Aorta (tissue), 5 donors: ENCODE results near the gene MET. TPM values are rescaled to one million over a fixed set of nuclear protein-coding genes. Genes with fewer than 3 reads are reported as not detected.

Source experiments
- ATAC-seq: fragments of 200-7000 bp; cut with Tn5 transposase; one replicate; pipeline ENCODE4 v1.9.1; 2022; ENCODE audit warnings: moderate library complexity; ENCODE audit not compliant: low FRiP score
- DNase-seq, 2 donors: peaks; one replicate each; pipeline ENCODE4 v3.0.0-alpha.2; 2020
- H3K27ac ChIP-seq, 2 donors: one replicate each; pipeline ENCODE4 v1.5.1; 2013; ENCODE audit warnings: low read length in 2 of 2, mild to moderate bottlenecking in 2 of 2, moderate library complexity in 2 of 2, control low read depth in 1 of 2, inconsistent platforms in 1 of 2, low read depth in 1 of 2
- H3K27me3 ChIP-seq, 2 donors: one replicate each; pipeline ENCODE4 v1.6.1; 2013; ENCODE audit warnings: control low read depth in 1 of 2, low read length in 1 of 2, mild to moderate bottlenecking in 1 of 2, moderate library complexity in 1 of 2; ENCODE audit not compliant: insufficient read depth in 2 of 2, control insufficient read depth in 1 of 2
- H3K36me3 ChIP-seq, 2 donors: one replicate each; pipeline ENCODE4 v1.6.1; 2013; ENCODE audit warnings: control low read depth in 1 of 2, low read length in 1 of 2, mild to moderate bottlenecking in 1 of 2; ENCODE audit not compliant: insufficient read depth in 2 of 2, control insufficient read depth in 1 of 2
- H3K4me1 ChIP-seq, 2 donors: one replicate each; pipeline ENCODE4 v1.6.1; 2013; ENCODE audit warnings: low read length in 2 of 2, control low read depth in 1 of 2, mild to moderate bottlenecking in 1 of 2, moderate library complexity in 1 of 2; ENCODE audit not compliant: insufficient read depth in 2 of 2, control insufficient read depth in 1 of 2
- H3K4me3 ChIP-seq, 2 donors: one replicate each; pipeline ENCODE4 v1.5.1; 2013; ENCODE audit warnings: low read length in 2 of 2, control low read depth in 1 of 2, mild to moderate bottlenecking in 1 of 2
- H3K9me3 ChIP-seq: one replicate; pipeline ENCODE4 v1.6.1; 2013; ENCODE audit warnings: mild to moderate bottlenecking, low read length; ENCODE audit not compliant: control insufficient read depth
- WGBS, 2 donors: extraction: QIAGEN DNeasy Blood & Tissue Kit; methylation state at CpG; one replicate each; pipeline ENCODE4 v1.1.7; 2013; 5-methylcytosine and 5-hydroxymethylcytosine counted together
- intact Hi-C, 2 donors: fragments of 100-400 bp; cut with DNase I; formaldehyde crosslinking; loops; one replicate each; pipeline versions ENCODE4 v1.14.2 to v1.15.0; 2022
- polyA plus RNA-seq, 2 donors: library from polyadenylated mRNA; stranded (reverse); fragments of 200-250 nt; gene quantifications; one replicate each; pipeline ENCODE4 v1.2.3, GENCODE V29; 2013
- total RNA-seq, 2 donors: library from RNA; stranded (reverse); fragmentation: NEBNext Ultra II Directional; extraction: Animal tissue kit (Norgen Biotek cat#: 25700); gene quantifications; one replicate each; pipeline ENCODE4 v1.2.1, GENCODE V29; 2021
- donor health status: healthy with polysubstance abuse.
- donor health status: Bipolar disorder and iron deficiency.
- donor health status: DM: no; HTN: no; CAD: no.
- donor health status: DM: no; HTN: no; CAD: no.
- donor health status: DM: yes; HTN: yes; CAD: no.

MET gene
- total and polyA plus RNA-seq, 4 donors = 0.79 to 24.6 (median 9.3) TPM

GRCh38 chr7:116828281-116828680 is 156.3 kb downstream of the MET start:
- no peak for ATAC-seq
- H3K27me3 ChIP-seq = no peaks in the 10 kb centered on the region
- 95 to 97% methylated on average over 4 of the region's 4 CpGs for WGBS, 2 donors

DNA sequence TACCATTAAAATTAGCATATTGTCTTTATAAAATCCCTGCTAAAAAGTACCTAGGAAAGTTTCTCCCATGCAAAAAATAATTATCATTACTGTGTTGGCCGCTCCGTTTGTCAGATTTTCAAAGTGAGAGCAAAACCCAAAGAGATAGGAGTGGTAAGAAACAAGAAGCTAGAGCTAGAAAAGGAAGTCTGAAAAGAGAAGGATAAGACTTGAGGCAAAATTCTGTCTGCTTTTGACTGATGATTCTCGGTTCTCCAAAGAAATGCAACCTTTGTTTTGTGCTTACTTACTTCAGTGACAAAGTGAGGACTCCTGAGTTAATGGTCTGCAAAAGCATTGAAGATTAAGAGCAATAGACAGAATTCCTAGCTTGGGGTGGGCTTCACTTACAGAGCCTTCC is 157.0 kb downstream of the MET start:
- H3K9me3 ChIP-seq = no peaks in the 10 kb centered on the region
- 79 to 82% methylated on average over 3 of the region's 3 CpGs for WGBS, 2 donors
- no peaks in the 10 kb centered on the region for H3K36me3 ChIP-seq
- H3K27ac ChIP-seq = no peak overlapping the region
- no peaks in the 10 kb centered on the region for H3K27me3 ChIP-seq
- ATAC-seq (no peak), DNase-seq (no peak)
- H3K4me1 ChIP-seq = no peaks in the 10 kb centered on the region
- intact Hi-C loops = no loop called here
- H3K4me3 ChIP-seq = no peak overlapping the region

More at GRCh38 chr7:116828281-116828680, 156.3 kb downstream of the MET start:
- intact Hi-C loops = no loop called here
- no peaks in the 10 kb centered on the region for H3K36me3 ChIP-seq
- DNase-seq = no peak
- no peak overlapping the region for H3K27ac ChIP-seq
- H3K4me3 ChIP-seq = no peak overlapping the region
- no peaks in the 10 kb centered on the region for H3K9me3 ChIP-seq
- no peaks in the 10 kb centered on the region for H3K4me1 ChIP-seq

DNA sequence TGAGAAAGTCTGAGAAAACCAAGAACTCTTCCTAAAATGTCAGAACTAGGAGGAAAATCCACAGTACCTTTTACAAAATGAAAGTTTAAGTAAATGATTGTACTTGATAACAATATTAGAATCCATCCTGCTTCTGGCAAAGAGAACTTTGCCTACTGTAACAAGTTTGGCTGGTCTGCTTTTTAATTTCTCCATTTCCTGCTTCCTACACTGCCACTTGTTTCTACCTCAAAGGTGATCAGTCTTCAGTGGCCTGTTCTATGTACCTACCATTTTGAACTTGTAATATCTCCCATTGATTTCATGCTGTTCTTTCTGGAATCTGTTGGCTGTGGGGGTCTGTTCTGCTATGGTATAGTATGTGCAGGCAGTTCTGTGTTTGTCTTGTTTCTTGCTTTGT is 157.5 kb downstream of the MET start:
- ATAC-seq (no peak), DNase-seq (no peak)
- Histone ChIP-seq H3K27me3 (no peaks in the 10 kb centered on the region), H3K9me3 (no peaks in the 10 kb centered on the region), H3K36me3 (no peaks in the 10 kb centered on the region), H3K4me3 (no peak overlapping the region), H3K4me1 (no peaks in the 10 kb centered on the region), H3K27ac (no peak overlapping the region)
- intact Hi-C loops = no loop called here

DNA sequence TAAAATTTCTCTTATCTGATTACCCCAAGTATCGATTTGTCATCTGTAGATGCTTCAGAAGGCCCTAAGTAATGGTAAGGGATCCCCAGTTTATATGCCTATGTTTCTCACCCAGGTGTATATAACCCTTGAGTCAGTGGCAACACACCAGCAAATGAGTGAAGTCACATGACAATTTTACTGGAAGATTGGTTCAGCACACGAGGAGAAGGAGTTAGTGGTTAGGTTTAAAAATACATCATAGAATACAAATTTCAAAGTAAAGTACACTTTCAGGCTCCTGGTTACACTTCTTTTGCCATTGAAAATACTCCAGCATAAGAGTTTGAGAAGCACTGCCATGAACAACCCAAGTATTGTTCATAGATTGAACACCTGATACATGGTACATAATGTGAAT is 160.7 kb downstream of the MET start:
- Histone ChIP-seq H3K4me1 (no peaks in the 10 kb centered on the region), H3K9me3 (no peaks in the 10 kb centered on the region), H3K27ac (no peak overlapping the region), H3K4me3 (no peak overlapping the region), H3K27me3 (no peaks in the 10 kb centered on the region), H3K36me3 (no peaks in the 10 kb centered on the region)
- 73 to 75% methylated on average over 2 of the region's 2 CpGs for WGBS, 2 donors
- ATAC-seq (no peak), DNase-seq (no peak)
- intact Hi-C loops = no loop called here

GRCh38 chr7:116834815-116835504 is 163.0 kb downstream of the MET start:
- Histone ChIP-seq H3K27me3 (no peaks in the 10 kb centered on the region), H3K36me3 (no peaks in the 10 kb centered on the region), H3K4me3 (no peak overlapping the region), H3K9me3 (no peaks in the 10 kb centered on the region), H3K4me1 (no peaks in the 10 kb centered on the region), H3K27ac (no peak overlapping the region)
- DNase-seq (no peak), ATAC-seq (no peak)
- WGBS, 2 donors = 62 to 65% methylated on average over 9 of the region's 9 CpGs
- intact Hi-C loops = no loop called here

DNA sequence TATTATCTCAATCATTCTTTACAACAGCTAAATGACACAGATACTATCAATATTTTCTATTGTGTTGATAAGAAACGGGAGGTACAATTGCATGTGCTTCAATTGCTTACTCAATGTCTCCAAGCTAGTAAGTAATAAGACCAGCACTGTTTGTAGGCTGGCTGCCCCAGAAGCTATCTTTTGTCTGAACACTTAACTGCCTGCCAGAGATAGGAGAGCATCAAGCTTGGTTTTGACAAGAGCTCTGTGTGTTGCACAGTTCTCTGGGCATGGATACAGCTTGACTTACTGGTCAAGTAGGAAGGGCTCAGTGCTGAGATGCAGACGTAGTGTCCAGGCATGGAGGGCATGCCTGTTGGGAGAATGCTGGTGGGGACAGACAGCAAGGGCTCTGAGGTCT is 164.1 kb downstream of the MET start:
- H3K4me1 ChIP-seq = no peaks in the 10 kb centered on the region
- H3K27me3 ChIP-seq = no peaks in the 10 kb centered on the region
- H3K4me3 ChIP-seq = no peak overlapping the region
- no peak for DNase-seq
- no peak overlapping the region for H3K27ac ChIP-seq
- WGBS, 2 donors = 71 to 81% methylated on average over 2 of the region's 2 CpGs
- intact Hi-C loops = no loop called here
- no peaks in the 10 kb centered on the region for H3K9me3 ChIP-seq
- no peaks in the 10 kb centered on the region for H3K36me3 ChIP-seq
- no peak for ATAC-seq

DNA sequence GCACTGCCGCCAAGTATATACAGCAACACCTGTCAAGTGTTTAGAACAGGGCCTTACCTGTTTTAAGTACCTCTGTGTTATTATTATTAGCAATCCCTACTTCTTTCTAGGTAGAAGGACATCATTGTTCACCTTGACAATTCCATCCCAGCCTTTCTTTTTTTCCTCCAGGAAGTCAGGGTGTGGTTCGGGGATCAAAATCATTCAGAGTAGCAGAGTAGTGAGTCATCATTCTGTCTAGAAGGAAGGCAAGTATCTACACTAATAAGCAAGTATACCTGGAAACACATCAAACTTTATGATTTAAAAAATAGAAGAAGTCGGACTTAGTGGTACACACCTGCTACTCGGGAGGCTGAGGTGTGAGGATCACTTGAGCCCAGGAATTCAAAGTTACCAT is 164.9 kb downstream of the MET start:
- Histone ChIP-seq H3K4me3 (no peak overlapping the region), H3K27me3 (no peaks in the 10 kb centered on the region), H3K9me3 (no peaks in the 10 kb centered on the region), H3K4me1 (no peaks in the 10 kb centered on the region), H3K36me3 (no peaks in the 10 kb centered on the region), H3K27ac (no peak overlapping the region)
- 94 to 96% methylated on average over 4 of the region's 4 CpGs for WGBS, 2 donors
- DNase-seq = no peak
- ATAC-seq = no peak
- intact Hi-C loops = no loop called here

GRCh38 chr7:116837586-116837985 is 165.6 kb downstream of the MET start:
- ATAC-seq (no peak), DNase-seq (no peak)
- H3K9me3 ChIP-seq = no peaks in the 10 kb centered on the region
- no peaks in the 10 kb centered on the region for H3K4me1 ChIP-seq
- no peaks in the 10 kb centered on the region for H3K36me3 ChIP-seq
- 86 to 87% methylated on average over 3 of the region's 3 CpGs for WGBS, 2 donors
- no peak overlapping the region for H3K4me3 ChIP-seq
- H3K27ac ChIP-seq = no peak overlapping the region
- intact Hi-C loops = no loop called here
- no peaks in the 10 kb centered on the region for H3K27me3 ChIP-seq

GRCh38 chr7:116840256-116840655 is 168.3 kb downstream of the MET start:
- DNase-seq (no peak), ATAC-seq (no peak)
- Histone ChIP-seq H3K36me3 (no peaks in the 10 kb centered on the region), H3K27ac (no peak overlapping the region), H3K27me3 (no peaks in the 10 kb centered on the region), H3K4me3 (no peak overlapping the region), H3K9me3 (no peaks in the 10 kb centered on the region), H3K4me1 (no peaks in the 10 kb centered on the region)
- intact Hi-C loops = no loop called here
- 56 to 80% methylated on average over 5 of the region's 5 CpGs for WGBS, 2 donors
